Parathyroid adenoma (tissue), 2 donors: ENCODE data around the gene LRBA.

Experiments
- H2AFZ ChIP-seq: fragments of 300-600 bp; sonication (generic); one replicate; pipeline ENCODE4 v1.7.0; 2017; ENCODE audit warnings: antibody characterized with exemption, mild to moderate bottlenecking
- H3K27ac ChIP-seq: fragments of 300-600 bp; sonication (generic); one replicate; pipeline ENCODE4 v1.7.0; 2017
- H3K27me3 ChIP-seq: fragments of 300-600 bp; sonication (generic); one replicate; pipeline ENCODE4 v1.7.0; 2017; ENCODE audit warnings: low read length; ENCODE audit not compliant: control insufficient read depth, insufficient read depth
- H3K36me3 ChIP-seq: fragments of 300-600 bp; sonication (generic); one replicate; pipeline ENCODE4 v1.7.0; 2017; ENCODE audit warnings: low read length; ENCODE audit not compliant: control insufficient read depth, insufficient read depth
- H3K4me1 ChIP-seq: fragments of 300-600 bp; sonication (generic); one replicate; pipeline ENCODE4 v1.7.0; 2017; ENCODE audit warnings: control low read depth
- H3K4me2 ChIP-seq: fragments of 300-600 bp; sonication (generic); one replicate; pipeline ENCODE4 v1.7.0; 2017; ENCODE audit warnings: low read length
- H3K4me3 ChIP-seq: fragments of 300-600 bp; sonication (generic); one replicate; pipeline ENCODE4 v1.7.0; 2017; ENCODE audit warnings: low read depth, low read length
- H3K79me2 ChIP-seq: fragments of 300-600 bp; sonication (generic); one replicate; pipeline ENCODE4 v1.7.0; 2017; ENCODE audit warnings: control low read depth
- H3K9ac ChIP-seq: fragments of 300-600 bp; sonication (generic); one replicate; pipeline ENCODE4 v1.7.0; 2017; ENCODE audit warnings: mild to moderate bottlenecking
- H3K9me3 ChIP-seq: fragments of 300-600 bp; sonication (generic); one replicate; pipeline ENCODE4 v1.7.0; 2017; ENCODE audit warnings: low read length; ENCODE audit not compliant: control insufficient read depth
- TF ChIP-seq, protein P1 (sequence below): fragments of 300-600 bp; sonication (generic); IDR thresholded peaks from one replicate; pipeline ENCODE4 v1.7.0; 2017; ENCODE audit warnings: antibody characterized with exemption, mild to moderate bottlenecking
- donor health status: primary hyperparathyroidism.

Gene LRBA

GRCh38 chr4:150382028-150382427, 633.1 kb downstream of the LRBA start:
- Histone ChIP-seq H3K27ac (no peak overlapping the region), H3K4me2 (no peak overlapping the region), H3K9ac (no peak overlapping the region), H3K36me3 (no peaks in the 10 kb centered on the region), H2AFZ (no peak overlapping the region), H3K4me1 (no peaks in the 10 kb centered on the region), H3K27me3 (no peaks in the 10 kb centered on the region), H3K79me2 (no peaks in the 10 kb centered on the region), H3K4me3 (no peak overlapping the region), H3K9me3 (no peaks in the 10 kb centered on the region)
- TF ChIP-seq, protein P1, sequence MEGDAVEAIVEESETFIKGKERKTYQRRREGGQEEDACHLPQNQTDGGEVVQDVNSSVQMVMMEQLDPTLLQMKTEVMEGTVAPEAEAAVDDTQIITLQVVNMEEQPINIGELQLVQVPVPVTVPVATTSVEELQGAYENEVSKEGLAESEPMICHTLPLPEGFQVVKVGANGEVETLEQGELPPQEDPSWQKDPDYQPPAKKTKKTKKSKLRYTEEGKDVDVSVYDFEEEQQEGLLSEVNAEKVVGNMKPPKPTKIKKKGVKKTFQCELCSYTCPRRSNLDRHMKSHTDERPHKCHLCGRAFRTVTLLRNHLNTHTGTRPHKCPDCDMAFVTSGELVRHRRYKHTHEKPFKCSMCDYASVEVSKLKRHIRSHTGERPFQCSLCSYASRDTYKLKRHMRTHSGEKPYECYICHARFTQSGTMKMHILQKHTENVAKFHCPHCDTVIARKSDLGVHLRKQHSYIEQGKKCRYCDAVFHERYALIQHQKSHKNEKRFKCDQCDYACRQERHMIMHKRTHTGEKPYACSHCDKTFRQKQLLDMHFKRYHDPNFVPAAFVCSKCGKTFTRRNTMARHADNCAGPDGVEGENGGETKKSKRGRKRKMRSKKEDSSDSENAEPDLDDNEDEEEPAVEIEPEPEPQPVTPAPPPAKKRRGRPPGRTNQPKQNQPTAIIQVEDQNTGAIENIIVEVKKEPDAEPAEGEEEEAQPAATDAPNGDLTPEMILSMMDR, result no peak

DNA sequence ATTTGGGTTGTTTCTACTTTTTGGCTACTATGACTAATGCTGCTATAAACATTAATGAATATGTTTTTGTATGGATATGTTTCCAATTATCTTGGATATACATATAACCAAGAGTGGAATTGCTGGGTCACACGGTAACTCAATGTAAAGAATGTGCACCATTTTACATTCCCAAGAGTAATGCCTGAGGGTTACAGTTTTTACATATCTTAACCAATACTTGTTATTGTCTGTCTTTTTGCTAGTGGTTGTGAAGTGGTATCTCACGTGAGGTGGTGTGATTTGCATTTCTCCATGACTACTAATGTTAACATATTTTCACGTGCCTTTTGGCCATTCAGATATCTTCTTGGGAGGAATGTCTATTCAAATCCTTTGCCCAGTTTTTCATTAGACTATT, 633.5 kb downstream of the LRBA start:
- H2AFZ ChIP-seq, result no peak overlapping the region
- H3K36me3 ChIP-seq, result no peaks in the 10 kb centered on the region
- H3K9ac ChIP-seq, result no peak overlapping the region
- no peak overlapping the region for H3K27ac ChIP-seq
- H3K9me3 ChIP-seq, result no peaks in the 10 kb centered on the region
- H3K4me2 ChIP-seq, result no peak overlapping the region
- H3K4me1 ChIP-seq, result no peaks in the 10 kb centered on the region
- no peaks in the 10 kb centered on the region for H3K79me2 ChIP-seq
- no peaks in the 10 kb centered on the region for H3K27me3 ChIP-seq
- H3K4me3 ChIP-seq, result no peak overlapping the region
- TF ChIP-seq, protein P1, result no peak

DNA sequence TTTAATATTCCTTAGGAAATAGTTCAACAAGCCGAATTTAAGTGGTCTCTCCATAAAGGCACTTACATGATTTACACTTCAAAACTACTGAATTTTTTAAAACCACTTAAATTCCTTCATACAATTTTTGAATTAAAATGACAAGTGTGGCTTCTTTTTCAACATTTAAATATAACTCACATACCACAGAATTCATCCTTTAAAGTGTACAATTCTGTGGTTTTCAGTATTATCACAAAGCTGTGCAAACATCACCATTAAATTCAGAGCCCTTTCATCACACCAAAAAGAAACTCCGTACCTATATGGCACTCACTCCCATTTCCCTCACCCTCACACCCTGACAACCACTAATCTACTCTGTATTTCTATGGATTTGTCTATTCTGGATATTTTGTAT, 634.0 kb downstream of the LRBA start:
- Histone ChIP-seq H3K4me1 (no peaks in the 10 kb centered on the region), H3K27ac (no peak overlapping the region), H3K4me2 (no peak overlapping the region), H3K9me3 (no peaks in the 10 kb centered on the region), H3K36me3 (no peaks in the 10 kb centered on the region), H2AFZ (no peak overlapping the region), H3K4me3 (no peak overlapping the region), H3K79me2 (no peaks in the 10 kb centered on the region), H3K9ac (no peak overlapping the region), H3K27me3 (no peaks in the 10 kb centered on the region)
- TF ChIP-seq, protein P1, result no peak

GRCh38 chr4:150379454-150379853, 635.6 kb downstream of the LRBA start:
- Histone ChIP-seq H3K4me3 (no peak overlapping the region), H3K36me3 (no peaks in the 10 kb centered on the region), H3K4me1 (no peaks in the 10 kb centered on the region), H3K27ac (no peak overlapping the region), H3K9me3 (no peaks in the 10 kb centered on the region), H3K9ac (no peak overlapping the region), H3K79me2 (no peaks in the 10 kb centered on the region), H3K4me2 (no peak overlapping the region), H3K27me3 (no peaks in the 10 kb centered on the region), H2AFZ (no peak overlapping the region)
- TF ChIP-seq, protein P1, result no peak

GRCh38 chr4:150375025-150375424, 640.1 kb downstream of the LRBA start:
- TF ChIP-seq, protein P1, result no peak
- no peaks in the 10 kb centered on the region for H3K27me3 ChIP-seq
- no peaks in the 10 kb centered on the region for H3K9me3 ChIP-seq

More at GRCh38 chr4:150375025-150375424, 640.1 kb downstream of the LRBA start:
- Histone ChIP-seq H3K4me2 (no peak overlapping the region), H3K36me3 (no peaks in the 10 kb centered on the region), H3K9ac (no peak overlapping the region), H3K4me1 (no peaks in the 10 kb centered on the region), H3K27ac (no peak overlapping the region), H2AFZ (no peak overlapping the region), H3K79me2 (no peaks in the 10 kb centered on the region), H3K4me3 (no peak overlapping the region)
